CD4-positive, alpha-beta T cell treated with Interleukin-4 for 1 hour (primary cell): Measurements from ENCODE around the gene GOLGA6L7.
"Not testable (repeated sequence)": the region's sequence is repeated elsewhere in the genome, so short reads cannot be mapped to it uniquely, and the experiment has no call there.

ENCODE experiments used
- DNase-seq, 2 donors: peaks; one replicate each; pipeline ENCODE4 v3.0.0-alpha.2; 2020 to 2022

The GOLGA6L7 gene, protein sequence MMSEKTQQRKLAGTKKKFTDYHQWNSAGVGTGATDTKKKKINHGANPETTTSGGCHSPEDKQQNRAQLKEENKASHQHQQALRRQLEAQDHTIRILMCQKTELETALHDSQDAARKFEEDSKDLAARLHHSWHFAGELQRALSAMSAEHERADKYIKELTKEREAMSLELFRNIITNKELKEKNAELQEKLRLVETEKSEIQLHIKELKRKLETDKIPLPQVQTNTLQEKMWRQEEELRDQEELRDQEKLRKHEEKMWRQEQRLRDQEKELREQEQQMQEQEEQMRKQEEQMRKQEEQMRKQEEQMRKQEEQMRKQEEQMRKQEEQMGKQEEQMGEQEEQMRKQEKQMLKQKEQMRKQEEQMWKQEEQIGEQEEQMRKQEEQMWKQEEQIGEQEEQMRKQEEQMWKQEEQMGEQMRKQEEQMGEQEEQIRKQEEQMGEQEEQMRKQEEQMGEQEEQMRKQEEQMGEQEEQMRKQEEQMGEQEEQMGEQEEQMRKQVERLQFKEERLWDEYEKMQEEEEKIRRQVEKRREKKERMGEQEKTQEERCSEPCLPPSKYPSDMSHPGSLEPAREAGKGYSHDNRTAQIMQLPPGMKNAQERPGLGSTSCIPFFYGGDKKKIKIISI

DNA sequence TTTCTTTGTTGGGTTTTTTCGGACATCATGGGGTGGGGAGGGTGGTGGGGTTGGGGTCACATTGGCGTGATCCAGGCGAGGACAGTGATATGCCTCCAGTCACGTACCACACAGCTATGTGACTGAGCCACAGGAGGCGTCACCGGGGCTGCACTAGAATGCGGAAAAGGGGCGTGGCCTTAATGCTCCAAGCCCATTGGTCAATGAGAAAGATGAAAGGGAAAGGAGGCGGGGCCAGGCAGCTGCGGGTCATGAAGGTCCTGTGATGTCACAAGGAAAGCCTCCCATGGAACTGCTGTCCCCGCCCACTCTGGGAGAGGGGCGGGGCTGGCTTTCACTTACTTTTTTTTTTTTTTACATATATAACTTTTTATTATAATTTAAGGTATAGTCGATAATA is at the start of gene GOLGA6L7:
GOLGA6L7 (minus strand) TSS at position 124 of the 400 bp plus-strand sequence; CDS start at position 29, 95 bp downstream.
- DNase-seq = not testable (repeated sequence)

DNA sequence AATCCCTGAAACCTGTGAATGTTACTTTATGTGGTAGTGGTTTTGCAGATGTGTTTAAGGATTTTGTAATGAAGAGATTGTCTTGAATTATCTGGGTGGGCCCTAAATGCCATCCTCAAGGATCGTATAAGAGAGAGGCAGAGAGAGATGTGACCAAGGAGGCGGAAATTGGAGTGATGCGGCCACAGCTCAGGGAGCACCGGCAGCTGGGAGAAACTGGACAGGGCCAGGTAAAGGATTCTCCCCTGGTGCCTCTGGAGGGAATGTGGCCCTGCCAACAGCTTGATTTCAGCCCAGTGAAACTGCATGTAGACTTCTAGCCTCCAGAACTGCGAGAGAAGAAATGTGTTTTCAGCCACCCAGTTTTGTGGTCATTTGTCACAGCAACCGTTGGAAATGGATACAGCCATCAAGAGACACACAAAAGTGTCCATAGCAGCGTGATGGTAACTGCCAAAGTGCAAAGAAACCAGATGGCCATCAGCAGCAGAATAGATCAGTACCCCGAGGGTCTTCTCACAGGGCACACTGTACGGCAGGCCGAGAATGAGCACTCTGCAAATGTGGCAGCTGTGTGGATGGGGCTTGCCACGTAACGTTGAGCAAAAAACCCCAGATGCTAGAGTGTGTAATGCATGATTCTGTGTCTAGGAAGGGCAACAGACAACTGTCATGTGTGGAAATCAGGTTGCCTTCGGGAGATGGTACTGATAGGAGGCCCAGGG is 49.6 kb upstream of the GOLGA6L7 start:
- DNase-seq = no peak

DNA sequence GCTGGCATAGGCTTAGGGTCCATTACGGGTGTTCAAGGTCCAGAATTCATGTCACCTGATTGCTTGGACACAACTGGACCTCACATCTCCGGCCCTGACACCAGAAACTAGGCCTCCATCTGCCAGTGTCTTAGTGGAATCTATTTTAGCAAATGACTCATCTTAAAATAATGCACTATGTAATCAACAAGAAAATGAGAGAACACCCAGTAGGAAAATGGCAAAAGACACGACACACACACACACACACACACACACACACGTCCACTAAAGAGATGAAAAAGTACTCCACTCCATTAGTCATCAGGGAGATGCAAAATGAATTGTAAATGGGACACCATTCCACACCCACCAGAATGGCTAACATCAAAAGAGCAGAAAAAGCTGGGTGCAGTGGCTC is 48.5 kb upstream of the GOLGA6L7 start:
- no peak for DNase-seq

DNA sequence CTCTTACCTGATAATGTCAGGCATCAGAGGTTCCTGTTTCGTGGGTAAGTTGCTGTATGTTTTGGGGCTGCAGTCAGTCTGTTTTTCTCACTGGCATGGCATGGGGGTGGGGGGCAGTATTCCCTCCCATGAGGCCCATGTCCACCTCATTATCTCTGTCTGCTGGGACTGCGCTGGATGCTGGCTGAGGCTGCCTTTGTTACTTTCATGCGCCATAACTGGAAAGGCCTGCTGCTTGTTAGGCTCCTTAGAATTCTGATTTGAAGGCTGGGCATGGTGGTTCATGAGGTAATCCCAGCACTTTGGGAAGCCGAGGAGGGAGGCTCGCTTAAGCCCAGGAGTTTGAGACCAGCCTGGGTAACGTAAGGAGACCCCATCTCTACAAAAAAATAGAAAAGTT is 47.1 kb upstream of the GOLGA6L7 start:
- no peak for DNase-seq

DNA sequence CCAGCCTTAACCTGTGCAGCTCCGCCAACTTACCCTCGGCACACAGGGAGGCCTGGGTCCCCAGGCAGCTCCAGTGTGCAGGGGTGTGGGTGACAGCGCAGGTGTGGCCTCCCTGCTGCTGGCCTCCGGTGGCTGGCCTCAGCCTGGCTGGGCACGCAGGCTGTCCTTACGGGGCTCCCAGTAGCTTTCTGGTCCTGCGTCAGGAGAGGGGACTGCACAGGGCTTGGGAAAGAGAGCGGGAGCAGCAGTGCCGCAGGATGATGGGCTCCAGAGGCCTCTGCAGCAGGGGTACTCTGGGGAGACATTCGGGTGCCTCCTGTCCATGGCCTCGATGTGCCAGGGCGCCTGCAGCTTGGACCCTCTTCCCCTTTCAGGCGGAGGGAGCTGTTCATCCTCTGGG is 46.7 kb upstream of the GOLGA6L7 start:
- no peak for DNase-seq

DNA sequence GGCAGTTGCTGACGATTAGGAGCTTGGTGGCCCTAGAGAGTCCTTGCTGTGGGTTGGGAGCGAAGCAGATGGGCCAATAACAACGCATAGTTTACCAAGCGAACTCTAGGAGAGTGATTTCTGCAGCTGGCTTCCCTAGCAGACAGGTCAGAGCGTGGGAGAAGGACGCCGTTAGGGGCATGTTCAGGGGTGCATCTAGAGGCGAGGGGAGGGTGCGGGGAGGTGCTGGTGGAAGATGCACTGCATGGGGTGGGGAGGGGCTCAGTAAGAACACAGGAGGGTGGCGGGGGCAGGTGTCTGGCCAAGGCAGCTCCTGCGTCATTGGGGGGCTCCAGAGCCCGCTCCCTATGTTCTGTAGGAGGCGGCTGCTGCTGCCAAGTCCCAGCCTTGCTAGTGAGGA is 46.2 kb upstream of the GOLGA6L7 start:
- no peak for DNase-seq

DNA sequence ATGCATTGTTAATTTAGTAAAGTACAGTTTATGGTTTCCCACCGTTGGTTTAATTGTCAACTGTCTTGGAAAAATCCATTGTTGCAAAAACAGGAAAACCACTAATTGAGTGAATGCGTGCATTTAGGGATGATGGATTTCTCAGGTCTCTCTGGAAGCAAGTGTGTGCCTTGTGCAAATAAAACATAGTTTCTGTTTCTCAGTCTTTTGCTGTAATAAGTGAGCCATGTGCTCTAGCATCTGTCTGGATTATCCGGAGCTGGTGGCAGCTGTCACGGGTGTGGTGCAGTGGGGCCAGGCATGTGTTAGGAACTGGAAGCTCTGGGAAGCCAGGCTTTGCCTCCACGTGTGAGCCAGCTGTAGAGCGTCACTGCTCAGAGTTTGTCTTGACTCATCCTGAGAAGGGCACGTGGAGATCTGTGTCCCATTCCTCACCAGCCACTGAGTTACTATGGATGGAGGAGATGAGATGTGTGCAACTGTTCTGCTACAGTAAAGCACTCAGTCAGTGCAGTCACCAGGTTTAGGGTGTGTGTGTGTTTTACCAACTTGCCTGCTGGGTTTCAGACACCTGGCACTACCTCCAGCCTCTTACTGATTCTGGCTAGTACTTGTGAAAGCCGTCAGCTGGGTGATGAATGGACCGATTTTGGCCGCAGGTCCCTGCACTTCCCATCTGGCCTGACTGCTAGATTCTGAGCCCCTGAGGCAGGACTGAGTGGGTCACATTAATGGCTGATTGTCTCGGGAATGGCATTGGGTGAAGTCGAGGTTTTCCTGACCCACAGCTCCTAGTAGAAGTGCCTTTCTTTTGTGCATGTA is 44.6 kb upstream of the GOLGA6L7 start:
- no peak for DNase-seq

DNA sequence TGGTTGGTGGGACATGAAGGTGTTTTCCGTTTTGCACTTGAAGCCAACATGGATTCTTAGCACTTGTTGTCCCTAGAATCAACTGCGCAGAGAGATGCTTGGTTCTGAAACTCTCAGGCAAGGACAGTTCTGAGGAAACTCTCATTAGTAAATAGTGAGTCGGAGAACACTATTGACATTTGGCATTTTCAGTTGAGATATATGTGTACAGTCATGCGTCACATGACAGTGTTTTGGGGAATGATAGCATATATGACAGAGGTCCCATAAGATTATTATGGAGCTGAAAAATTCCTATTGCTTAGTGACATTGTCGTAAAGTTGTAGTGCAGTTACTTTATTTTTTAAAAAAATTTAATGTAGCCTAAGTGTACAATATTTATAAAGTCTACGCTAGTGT is 43.1 kb upstream of the GOLGA6L7 start:
- no peak for DNase-seq

DNA sequence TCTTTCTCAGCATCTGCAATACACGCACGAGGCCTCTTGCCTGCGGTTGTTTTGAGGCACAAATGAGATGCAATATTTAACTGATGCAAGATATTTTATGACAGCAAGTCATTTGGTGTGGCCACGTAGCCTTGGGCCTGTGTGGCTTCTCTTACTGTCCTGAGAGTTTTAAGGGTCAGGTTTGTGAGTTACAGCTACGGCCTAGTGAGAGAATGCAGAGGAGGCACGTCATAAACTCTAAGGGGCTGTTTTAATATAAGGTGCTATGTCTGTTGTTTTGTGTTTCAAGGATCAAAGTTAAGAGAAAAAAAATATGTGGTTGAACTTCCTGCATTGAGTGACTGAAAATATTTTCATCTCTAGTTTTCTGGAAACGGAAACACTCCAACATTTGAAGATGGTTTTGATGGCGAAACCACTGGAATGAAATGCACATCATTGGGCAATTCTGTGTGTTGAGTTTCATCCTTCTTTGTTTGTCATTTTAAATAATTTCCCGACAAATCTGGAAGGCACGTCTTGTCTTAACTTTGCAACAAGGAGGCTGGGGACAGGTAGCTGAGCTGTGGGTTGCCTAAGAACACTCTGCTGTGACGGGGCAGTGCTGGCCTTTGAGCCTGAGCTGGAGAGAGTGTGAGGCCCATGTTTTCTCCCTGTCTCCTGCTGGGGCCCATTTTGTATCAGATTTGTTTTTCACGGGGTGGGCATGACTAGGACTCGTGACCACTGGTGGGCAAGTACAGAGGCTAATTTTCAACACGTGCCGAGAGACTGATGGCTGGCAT is 42.5 kb upstream of the GOLGA6L7 start:
- DNase-seq = peak in 1 of 2 donors; percentile 49

DNA sequence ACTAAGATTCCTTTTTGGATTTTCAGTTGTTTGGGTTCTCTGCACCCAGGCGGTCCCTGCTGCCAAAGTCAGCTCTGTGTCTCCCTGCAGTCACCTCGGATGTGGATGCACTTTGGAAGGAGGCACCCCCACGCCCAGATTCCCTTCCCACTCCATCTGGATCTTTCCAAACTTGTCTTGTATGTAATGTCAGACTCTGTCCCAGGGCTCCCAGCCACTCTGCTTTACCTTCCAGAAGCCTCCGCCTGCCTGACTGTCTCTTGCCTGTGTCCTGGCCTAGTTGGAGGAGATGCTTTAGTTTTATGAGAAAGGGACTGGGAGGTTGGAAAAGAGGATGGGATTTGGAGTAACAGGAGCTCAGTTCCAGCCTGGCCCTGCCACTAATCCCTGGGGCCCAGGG is 41.8 kb upstream of the GOLGA6L7 start:
- DNase-seq = not testable (repeated sequence)

DNA sequence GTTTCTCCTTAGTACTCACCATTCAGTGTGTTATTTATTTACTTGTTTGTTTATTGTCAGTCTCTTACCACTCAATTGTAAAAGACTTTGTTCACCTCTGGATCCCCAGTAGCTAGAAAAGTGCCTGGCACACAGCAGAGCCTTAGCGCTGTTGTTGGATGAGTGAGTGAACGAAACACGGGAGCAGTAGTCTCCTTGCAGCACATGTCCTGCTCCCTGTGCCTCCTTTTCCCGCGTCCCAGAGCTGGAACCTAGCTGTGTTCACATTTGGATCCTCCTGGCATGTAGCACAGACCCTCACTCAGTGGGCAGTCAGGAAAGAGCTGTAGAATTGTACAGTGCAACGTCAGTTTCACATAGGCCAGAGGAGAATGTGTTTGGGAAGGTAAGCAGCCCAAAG is 41.4 kb upstream of the GOLGA6L7 start:
- DNase-seq = not testable (repeated sequence)

DNA sequence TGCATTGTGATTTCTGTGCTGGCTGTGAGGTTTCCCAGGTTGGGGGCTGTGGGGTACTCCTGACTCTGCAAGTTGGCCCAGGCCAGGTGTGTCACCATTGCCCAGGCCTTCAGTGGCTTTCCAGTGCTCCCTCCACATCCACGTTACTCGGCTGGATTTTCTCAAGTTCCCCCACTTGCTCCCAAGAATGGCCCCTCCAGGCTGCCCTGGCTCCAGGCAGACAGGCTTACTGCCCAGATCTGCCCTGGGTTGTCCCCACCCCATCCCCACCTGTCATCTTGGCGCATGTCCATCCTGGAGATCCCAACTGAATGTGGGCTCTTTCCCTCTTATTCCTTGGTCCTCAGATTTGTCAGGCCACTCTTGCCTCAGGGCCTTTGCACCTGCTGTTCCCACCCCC is 40.9 kb upstream of the GOLGA6L7 start:
- DNase-seq = no peak

DNA sequence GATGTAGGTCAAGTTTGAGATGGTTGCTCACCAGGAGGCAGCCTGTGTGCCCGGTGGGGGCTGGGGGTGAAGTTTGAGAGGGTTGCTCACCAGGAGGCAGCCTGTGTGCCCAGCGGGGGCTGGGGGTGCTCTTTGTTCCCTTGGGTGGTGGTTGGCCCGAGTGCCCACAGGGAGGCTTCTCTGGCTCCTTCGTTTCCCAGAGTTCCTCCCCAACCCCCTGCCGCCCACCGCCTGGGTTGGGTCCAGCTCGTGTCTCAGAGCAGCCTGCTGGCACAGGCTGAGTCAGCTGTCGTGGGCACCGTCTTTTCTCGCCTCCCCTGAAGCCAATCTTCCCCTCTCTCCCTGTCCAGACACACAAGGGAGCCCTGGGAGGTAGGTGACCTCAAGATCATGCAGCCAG is 40.5 kb upstream of the GOLGA6L7 start:
- no peak for DNase-seq

DNA sequence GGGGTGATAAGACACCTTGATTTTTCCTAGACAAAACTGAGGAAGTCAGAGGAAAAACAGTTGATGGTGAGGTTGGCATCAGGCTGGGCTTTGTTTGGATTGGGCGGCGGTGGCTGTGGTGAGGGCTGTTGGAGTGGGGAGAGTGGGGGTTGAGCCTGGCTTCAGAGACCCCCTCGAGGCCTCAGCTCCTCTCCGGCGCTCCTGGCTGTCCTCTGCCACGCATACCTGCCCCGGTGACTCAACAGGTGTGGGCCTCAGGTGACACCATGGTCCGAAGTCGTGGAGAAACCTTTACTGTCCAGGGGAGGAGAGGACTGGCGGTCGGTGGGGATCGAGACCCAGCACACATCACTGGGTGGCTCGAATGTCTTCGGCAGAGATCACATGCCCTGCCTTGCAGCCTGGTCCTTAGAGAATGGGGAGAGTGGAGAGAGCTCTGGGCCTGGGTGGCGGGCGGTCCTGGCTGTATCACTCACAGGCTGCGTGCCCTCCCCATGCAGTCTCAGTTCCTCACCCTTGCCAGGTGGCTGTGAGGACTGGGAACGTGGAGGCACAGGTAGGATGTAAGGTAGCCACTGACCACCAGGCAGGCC is 40.0 kb upstream of the GOLGA6L7 start:
- no peak for DNase-seq

DNA sequence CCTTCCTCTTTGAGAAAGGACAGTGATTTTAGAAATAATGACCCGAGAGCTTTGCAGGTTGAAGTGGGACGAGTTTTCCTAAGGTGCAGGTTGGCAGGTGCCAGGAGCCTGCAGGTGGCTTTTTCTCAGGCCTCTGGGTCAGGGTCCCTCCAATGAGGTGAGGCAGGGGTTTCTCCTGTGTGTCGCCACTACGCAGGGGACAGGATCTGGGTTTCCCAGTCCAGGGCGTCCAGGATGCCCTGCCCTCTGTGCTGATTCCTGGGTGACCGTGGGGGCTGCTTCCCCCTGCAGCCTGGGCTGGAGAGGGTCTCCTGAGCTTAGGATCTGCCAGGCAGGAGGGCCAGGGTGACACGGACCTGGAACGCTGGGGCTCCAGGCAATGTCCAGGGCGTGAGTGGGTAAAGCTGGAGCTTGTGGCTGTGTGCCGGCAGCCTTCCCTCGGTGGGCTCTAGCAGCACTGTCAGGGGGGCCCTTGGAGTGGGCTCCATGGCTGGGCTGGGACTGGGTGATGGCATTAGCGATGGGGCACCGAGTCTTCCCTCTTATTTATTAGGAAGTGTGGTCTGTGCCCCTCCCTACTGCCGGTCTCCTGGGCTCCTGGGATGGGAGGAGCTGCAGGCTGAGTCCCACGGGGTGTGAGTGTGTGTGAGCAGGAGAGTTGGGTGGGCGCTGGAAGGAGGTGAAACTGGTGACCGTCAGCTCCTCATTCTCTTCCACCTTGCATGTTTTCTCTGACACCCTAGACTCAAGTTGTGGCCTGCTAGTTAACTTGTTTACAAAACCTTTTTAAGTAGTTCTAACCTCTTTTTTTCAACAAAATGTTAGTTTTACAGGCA is 39.1 kb upstream of the GOLGA6L7 start:
- DNase-seq = no peak

DNA sequence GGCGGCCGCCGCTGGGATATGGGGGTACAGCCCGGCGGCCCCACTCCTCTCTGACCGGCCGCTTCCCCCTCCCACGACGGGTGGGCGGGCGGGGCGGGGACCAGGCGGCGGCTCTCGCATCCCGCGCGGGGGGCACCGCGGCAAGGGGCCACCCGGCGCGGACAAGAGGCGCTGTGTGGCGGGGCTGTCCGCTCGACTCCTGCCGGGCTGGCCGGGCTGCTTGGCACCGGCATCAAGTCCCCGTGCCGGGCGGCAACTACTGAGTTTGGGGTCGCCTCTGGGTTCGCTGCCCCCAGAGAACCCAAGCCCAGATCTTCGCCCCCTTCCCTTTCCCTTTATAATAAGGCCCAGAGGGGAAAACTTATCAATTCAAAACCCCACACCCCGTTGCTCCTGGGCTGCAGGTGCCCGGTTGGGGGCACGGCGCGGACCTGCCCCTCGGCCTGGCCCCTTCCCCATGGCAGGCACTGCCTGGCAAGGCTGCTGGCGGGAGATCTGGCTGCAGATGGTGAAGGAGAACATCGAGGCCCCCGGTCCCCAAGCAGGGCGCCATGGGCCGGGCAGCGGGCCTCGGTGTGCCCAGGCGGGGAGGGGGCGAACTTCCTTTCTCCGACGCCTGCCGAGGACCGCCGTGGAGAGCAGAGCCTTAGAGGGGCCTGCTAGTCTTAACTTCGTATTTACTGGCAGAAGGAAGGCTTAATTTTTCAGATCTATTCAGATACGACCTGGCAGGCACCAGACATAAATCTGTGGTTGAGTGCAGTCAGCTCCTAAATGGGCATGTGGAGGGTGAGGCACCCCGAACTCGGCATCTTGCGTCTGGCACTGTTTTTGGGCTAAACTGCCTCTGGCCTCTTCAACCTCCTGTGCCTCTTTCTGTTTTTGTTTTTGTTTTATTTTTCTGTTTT is 38.2 kb upstream of the GOLGA6L7 start:
- DNase-seq = no peak

DNA sequence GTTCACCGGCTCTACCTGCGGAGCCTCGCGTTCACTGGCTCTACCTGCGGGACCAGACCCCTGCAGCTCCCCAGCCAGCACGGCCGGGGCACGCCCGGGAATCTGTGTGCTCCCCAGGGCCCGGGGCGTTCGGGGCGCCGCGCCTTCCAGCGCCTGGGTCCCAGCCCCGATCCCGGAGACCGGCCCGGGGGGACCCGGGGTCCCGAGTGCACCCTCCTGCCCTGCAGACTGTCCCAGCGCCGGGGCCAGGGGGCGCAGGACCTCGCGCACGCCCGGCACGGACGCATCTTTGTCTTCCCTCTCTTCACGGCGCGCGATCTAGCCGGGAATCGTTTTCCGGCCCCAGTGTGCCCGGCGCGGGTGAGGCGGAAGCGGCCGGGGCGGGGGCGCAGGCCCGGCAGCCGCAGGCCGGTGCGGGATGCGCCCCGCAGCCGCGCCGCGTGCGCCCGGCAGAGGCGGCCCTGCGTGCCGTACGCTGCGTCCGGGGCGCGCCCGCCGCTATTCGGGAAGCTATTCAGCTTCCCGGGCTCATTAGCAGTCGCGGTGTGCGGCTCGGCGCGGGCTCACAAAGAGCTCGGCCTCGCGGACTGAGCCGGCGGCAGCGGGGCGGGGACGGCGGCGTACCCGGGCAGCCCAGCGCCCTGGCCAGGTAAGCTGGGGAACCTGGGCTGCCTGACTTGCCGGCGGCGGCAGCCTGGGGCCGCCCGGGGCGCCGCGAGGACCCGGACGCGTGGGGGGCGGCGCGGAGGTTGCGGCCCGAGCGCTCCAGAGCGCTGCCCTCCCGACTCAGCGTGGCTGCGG is 37.4 kb upstream of the GOLGA6L7 start, which contains the start of gene APBA2:
APBA2 (plus strand) TSS at position 345 of the 801 bp plus-strand sequence. CDS start 167,911 bp downstream, outside the sequence.
- peak; percentile 24 to 43 for DNase-seq

DNA sequence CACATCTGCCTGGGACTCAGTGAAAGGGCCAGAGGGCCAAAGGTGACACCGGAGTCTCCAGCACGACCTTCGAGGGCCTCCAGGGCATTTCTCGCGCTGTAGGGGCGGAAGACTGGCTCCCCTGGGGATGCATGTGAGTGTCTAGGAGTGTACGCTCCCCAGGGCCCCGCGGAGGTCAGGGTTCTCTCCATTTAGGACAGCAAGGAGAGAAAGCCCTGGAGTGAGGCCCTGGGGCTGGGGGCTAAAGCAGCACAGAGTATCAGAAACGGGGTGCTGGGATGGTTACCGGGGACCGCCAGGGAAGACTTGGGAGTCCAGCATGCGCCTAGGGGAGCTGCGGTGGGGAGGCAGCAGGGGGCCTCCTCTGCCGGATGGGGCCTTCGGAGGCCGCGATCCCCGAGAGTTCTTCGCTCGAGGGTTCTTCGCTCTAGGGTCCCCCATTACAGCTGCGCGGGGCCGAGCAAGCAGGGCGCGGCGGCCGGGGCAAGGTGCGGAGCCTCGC is 36.7 kb upstream of the GOLGA6L7 start:
- no peak for DNase-seq
